GM10248 (cell line): Measurements from ENCODE around the gene RIPK1.

Source experiments
- CTCF ChIA-PET: fragments of 300-600 bp; sonication (Branson Sonifier 250); formaldehyde crosslinking; extraction: SDS; loops from one replicate; lab custom pipeline; 2021; ENCODE audit warnings: antibody characterized with exemption; lab: Yijun Ruan, JAX
- POLR2A ChIA-PET: fragments of 350-650 bp; sonication (Branson Sonifier 250); formaldehyde crosslinking; extraction: SDS; loops from one replicate; lab custom pipeline; 2020; ENCODE audit warnings: antibody characterized with exemption; lab: Yijun Ruan, JAX
- DNase-seq: peaks from one replicate; pipeline ENCODE4 v3.0.0; 2012; ENCODE audit errors: extremely low spot score
- CTCF ChIP-seq: IDR thresholded peaks from 2 replicates; pipeline ENCODE4 v1.5.1; 2012; ENCODE audit warnings: mild to moderate bottlenecking, low read depth; ENCODE audit errors: extremely low read depth, missing control alignments, control extremely low read depth

Gene RIPK1

GRCh38 chr6:3035397-3035796, 32.9 kb upstream of the RIPK1 start:
- ChIA-PET POLR2A (no interaction called here), CTCF (interaction anchor here (1.3 to 1.8 kb wide), 2 partner anchors 9 to 18 kb away, joined by 3 to 4 read pairs; no protein-coding TSS in a partner anchor)
- TF ChIP-seq CTCF = no peak
- DNase-seq = no peak

- ChIA-PET CTCF (interaction anchor here (1.8 kb wide), 1 partner anchor 17 kb away, joined by 4 read pairs; no protein-coding TSS in a partner anchor), POLR2A (no interaction called here)
- DNase-seq = no peak
- TF ChIP-seq CTCF = no peak
These were observed 31.2 kb upstream of the RIPK1 start for GRCh38 chr6:3036861-3037637.

- no peak for TF ChIP-seq CTCF
- POLR2A ChIA-PET = interaction anchor here (0.8 to 1.4 kb wide), 2 partner anchors 11 to 26 kb away, joined by 3 read pairs; no protein-coding TSS in a partner anchor
- CTCF ChIA-PET = interaction anchor here (2.3 kb wide), 1 partner anchor 10 kb away, joined by 6 read pairs; no protein-coding TSS in a partner anchor
- DNase-seq = no peak
These were observed 30.5 kb upstream of the RIPK1 start for GRCh38 chr6:3037638-3038365.

DNA sequence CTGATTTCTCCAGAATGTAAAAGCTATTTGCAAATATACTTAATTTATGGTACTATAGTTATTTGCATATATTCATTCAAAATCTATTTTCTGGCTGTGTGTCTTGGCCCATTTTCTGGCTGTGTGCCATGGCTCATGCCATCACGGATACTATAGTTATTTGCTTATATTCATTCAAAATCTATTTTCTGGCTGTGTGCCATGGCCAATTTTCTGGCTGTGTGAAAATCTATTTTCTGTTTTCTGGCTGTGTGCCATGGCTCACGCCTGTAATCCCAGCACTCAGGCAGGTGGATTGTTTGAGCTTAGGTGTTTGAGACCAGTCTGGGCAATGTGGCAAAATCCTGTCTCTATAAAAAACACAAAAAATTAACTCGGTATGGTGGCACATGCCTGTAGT, 28.9 kb upstream of the RIPK1 start:
- CTCF ChIA-PET = interaction anchor here (0.9 to 2.6 kb wide), 7 partner anchors 8 to 289 kb away, joined by 3 to 13 read pairs (median 3); partner anchors contain the start of gene NQO2
- POLR2A ChIA-PET = no interaction called here
- no peak for DNase-seq
- no peak for TF ChIP-seq CTCF

DNA sequence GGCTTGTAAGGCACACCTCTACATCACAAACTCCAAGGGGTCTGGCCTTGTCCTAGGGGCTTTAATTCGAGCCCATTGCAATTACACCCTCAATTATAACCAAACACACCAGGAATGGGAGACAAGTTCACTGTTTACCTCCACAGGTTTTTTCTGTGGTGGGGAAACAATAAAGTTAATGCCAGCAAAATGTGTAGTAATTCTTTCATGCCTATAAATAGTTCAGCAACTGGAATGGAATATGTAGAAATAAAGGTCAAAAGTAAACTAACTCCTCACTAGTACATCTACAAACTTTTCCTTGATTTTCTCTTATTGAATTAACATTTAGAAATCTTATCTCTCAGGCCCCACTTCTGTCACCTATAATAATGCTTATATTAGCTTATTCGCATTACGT, 27.1 kb upstream of the RIPK1 start:
- no peak for TF ChIP-seq CTCF
- CTCF ChIA-PET = no interaction called here
- POLR2A ChIA-PET = no interaction called here
- no peak for DNase-seq

DNA sequence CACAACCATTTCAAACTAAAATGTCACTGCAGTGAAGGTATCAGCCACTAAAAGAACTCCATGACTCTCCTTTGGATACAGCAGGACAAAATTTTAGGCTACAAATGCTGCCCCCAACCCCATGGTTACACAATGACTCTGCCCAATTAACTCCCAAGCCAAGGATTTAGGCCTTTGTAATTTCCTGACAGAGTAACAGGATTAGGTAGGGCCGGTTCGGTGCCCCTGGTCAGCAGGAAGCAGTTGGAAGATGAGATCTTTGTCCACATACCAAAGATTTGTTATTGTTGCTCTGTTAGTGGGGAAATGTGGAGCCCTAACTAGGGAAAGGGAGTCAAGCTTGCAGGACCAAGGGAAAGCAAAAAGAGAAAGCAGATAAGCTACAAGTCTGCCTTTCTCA, 26.7 kb upstream of the RIPK1 start:
- ChIA-PET POLR2A (no interaction called here), CTCF (no interaction called here)
- DNase-seq = no peak
- no peak for TF ChIP-seq CTCF
